T-helper 2 cell treated with Interferon-gamma antibody and Interleukin-4, amounts not matched to agents 100 ng/mL and 5 ng/mL, for 36 hours (primary cell): ENCODE results near the gene UGT1A3. TPM values are rescaled to one million over a fixed set of nuclear protein-coding genes. Genes with fewer than 3 reads are reported as not detected.

ENCODE experiments used
- intact Hi-C: fragments of 100-400 bp; cut with micrococcal nuclease; formaldehyde crosslinking; loops from one replicate; pipeline ENCODE4 v1.15.1; 2023
- total RNA-seq: library from RNA; stranded (reverse); gene quantifications from 2 replicates; pipeline ENCODE4 v1.2.3, GENCODE V29; 2022

Gene UGT1A3
- total RNA-seq, 1 donor from 2014 or later, result not detected

DNA sequence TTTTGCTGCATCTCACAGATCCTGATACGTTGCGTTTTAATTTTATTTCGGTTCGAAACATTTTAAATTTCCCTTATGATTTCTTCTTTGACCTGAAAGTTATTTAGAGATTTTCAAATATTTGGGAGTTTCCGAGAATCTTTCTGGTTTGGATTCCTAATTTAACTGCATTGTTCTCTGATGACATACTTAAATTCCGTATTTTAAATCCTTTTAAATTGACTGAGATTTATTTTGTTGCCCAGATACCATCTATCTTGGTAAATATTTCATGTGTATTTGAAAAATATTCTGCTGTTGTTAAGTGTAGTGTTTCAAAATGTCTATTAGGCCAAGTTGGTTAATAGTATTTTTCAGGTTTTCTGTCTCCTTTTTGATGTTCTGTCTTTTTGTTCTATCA is 87.0 kb downstream of the UGT1A3 start:
- intact Hi-C loops, result no loop called here

DNA sequence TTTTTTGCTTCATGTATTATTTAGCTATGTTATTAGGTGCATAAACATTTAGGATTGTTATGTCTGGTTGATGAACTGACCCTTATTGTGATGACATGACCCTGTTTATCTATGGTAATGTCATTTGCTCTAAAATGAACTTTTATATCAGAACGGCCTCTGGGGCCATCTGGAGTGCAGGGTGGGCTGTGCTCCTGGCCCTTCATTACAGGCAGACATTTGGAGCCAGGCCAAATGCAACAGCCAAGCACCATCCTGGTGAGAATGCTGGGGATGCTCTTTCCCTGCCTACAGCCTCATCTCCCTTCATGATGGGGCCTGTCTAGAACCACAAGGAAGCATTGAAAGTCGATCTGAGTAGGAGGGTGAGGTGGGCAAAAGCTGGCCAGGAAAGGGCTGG is 87.5 kb downstream of the UGT1A3 start:
- intact Hi-C loops, result no loop called here

DNA sequence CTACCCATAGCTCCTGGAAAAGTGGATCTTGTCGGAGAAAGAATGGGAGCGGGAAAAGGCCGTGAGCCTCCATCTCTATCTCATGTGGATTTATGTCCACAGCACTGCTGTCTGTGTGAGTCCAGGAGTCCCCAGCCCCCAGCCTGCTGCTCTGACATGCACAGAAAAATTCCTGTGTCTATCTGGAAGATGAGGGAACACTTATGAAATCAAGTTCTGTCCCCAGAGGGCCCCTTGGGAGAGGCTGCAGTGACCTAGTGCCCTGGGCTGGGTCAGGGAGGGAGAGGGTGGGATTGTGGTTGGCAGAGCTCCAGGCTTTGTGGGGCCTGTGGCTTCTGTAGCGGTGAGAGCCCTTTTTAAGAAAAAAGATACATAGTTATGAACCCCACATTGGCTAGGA is 87.9 kb downstream of the UGT1A3 start:
- intact Hi-C loops, result no loop called here

DNA sequence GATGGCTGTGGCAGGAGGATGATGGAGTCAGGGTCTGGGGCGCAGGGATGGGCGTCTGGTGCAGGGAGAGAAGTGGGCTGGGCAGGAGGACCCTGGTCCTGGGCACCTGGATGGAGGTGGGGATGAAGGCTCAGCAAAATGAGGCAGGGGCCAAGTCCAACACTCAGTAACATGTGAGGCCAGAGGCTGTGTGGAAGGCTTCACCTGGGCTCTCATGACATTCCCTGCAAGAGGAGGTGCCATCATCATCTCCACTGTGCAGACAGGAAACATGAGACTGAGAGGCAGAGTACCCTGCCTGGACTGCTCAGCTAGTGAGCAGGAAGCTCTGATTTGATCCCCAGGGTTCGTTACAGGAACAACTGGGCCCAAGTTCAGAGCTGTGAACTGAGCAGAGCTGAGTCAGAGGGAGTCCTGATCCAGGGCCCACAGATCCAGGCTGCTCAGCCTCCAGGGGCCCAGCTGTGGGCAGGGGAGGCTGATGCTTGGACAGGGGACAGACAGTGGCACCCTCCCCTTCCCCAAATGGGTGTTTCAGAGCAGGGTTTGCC is 88.6 kb downstream of the UGT1A3 start:
- intact Hi-C loops, result no loop called here

DNA sequence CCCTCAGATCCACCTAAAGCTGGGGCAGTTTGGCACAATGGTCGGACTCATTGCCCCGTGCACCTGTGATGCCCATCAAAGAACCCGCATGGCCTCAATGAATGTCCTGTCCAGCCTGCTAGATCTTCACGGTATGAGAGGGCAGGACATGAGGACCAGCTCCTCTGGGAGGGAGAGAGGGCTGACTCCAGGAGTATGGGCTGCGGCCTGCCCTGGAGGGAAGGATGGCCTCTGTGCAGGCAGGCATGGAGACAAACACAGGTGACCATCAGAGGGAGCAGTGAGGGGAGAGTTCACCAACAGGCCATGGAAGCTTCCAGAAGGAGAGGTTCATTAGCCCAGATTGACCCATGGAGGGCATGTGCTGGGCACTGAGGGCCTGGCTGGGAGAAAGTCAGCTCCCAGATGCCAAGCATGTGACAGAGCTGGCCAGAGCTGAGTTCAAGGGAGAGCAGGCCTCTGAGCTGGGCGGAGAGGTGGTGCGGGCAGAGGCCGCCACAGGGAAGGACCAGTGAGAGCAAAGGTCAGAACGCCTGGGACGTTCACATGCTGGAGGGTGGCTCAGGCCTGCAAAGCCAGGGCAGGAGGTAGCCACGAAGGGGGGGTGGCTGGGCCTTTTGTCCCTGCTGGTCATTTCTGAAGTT is 89.3 kb downstream of the UGT1A3 start:
- intact Hi-C loops, result no loop called here

DNA sequence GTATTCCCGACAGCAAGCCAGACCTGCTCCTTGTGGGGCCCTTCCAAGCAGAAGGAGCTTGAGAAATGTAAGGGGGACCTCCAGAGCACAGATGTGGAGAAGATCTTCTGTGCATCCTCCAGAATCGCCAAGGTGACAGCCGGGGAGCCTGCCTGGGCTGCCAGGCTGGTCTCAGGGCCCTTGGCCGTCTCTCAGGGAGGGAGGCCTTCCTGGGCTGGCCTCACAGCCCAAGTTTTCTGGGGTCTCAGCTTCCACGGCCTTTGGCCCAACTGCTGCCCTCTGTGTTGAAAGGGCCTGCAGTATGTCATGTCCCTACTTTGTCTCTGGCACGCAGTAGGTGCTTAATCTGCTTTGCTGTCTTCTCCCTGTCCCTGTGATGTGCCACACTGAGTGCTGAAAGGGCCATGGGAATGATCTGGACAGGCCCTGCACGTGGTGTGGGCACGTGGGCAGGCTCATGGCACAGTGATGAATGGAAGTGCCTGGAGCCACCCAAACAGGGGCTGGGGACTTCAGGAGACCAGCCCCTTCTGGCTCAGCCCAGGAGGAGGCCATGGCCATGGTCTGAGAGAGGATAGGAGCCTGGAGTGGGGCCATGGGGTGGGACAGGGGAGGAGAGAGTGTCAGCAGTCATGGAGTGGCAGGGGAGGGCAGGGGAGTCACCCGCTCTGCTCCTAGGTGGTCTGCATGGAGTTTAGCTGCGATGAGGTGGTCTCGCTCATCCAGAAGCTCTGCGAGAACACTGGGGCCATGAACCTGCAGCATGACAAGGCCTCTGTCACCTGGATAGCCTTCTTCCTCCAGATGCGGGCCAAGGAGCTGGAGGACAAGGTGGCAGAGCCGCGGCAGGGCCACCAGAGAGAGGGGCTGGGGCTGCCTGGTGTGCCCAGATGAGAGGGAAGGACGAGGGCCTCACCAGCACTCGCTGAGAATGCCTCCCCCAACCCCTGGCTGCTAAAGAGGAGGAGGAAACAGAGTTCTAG is 90.1 kb downstream of the UGT1A3 start:
- intact Hi-C loops, result no loop called here

DNA sequence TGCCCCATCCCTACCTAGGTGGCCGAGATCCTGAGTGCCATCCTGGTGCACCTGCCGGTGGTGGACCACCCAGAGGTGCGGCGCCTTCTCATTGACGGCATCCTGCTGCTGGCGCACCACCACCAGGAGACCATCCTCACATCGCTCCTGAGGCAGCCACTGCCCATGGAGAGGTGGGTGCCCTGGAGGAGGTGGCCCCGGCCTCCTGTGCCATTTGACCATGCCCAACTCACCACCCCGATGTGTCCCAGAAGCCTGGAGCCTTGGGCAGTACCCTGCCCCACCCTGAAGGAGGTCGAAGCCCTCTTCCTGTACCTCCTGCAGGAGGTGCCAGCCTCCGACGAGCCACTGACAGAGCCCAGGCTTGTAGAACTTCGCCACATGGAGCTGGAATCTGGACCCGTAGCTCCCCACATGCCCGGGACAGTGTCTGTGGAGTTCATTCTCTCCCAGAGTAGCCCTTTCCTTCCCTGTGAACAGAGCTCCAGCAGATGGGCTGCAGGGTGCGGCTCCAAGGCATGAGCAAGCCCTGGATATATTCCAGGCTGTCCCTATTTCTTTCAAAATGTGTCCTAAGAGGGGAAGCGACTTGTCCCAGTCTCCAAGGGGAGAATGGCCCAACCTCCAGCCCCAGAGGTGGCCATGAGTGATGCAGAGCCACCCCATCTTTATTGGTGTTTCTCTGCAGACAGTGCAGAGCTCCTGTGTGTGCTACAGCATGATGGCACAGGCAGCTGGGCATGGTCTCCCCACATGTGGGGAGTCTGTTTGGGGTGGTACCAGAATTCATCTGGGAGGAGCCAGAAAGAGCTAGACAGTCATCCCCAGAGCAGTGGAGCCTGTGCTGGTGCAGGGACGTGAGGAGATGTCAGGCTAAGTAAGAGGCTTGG is 91.3 kb downstream of the UGT1A3 start:
- intact Hi-C loops, result no loop called here

DNA sequence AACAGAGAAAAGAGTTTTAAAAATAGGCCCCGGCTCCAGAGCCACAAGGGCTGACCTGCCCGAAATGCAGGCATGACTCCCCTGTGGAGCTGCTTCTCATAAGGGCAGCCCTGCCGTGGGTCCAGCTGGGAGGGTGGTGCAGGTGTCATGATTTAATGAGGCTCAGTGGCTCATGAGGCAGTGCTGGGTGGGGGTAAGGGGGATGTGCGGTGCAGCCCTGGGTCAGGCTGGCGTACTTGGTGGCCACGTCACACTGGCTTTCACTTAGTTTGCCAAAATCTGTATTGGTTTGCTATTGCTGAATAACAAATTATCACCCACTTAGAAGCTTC is 91.9 kb downstream of the UGT1A3 start:
- intact Hi-C loops, result no loop called here

DNA sequence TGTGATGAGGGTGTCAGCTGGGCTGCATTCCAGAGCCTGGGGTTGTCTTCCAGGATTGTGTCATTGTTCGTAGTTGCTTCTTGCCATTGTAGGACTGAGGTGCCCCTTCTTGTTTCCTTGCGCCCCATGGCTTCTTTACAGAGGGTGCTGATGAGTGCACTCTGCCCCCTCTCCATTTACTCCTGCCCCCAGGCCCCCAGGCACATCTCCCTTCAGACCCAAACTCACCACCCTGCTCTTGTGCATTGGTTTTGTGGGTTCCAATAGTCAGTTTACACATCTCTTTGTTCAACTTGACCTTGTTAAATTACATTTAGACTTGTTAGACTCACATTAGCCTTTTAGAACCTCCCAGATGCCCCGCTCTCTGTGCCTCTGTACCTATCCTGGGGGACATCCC is 92.4 kb downstream of the UGT1A3 start:
- intact Hi-C loops, result no loop called here

DNA sequence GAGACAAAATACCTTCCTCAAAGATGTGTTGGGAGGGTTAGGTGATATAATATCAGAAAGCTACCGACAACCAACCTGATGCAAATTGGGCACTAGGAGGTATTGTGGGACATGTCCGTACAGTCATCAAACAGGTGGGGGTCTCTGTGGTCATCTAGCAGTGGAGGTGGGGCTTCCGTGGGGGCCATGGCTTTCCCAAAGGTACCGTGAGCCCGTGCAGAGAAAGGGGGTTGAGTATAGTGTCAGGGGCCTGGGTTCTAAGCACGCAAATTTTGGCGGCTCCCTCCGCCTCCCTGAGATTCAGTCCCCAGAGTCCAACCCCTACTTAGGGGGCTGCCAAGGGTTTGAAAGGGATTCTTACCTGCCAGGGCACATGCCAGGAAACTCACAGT is 92.9 kb downstream of the UGT1A3 start:
- intact Hi-C loops, result no loop called here

DNA sequence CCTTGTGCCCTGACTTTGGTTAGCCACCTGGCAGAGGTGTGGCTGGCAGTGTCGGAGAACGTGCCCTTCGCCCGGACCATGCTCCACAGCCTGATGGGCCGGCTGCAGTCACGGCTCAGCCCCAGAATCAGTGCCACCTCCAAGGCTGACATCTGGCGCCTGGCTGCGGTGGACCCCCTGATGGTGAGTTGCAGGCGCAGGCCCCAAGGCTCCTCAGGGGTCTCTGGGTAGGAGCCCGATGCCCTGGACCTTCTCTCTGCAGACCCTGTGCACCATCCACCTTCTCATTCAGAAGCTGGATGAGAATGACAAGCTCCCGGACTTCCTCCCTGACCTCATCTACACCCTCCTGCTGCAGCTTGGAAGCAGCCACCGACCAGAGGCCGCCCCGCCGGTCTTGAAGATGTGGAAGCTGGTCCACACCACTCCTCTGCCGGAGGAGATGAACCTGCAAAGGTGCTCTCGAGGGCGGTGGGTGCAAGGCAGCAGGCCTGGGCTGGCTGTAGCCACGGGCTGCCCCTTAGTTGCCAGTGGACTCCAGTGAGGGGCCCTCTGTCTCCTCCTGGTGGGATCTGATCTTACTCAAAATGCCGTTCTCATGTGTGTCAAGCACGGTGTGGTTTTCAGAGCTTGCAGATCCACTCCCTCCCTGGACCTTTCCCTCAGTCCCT is 93.4 kb downstream of the UGT1A3 start:
- intact Hi-C loops, result no loop called here

Other genes with a start within 250 kb of the UGT1A3 start
- 11.0 TPM in 2 replicates for gene USP40, start 162.3 kb upstream of the UGT1A3 start, total RNA-seq
- not detected in 2 replicates for gene UGT1A8, start 111.4 kb upstream of the UGT1A3 start, total RNA-seq
- not detected in 2 replicates for gene UGT1A10, start 92.6 kb upstream of the UGT1A3 start, total RNA-seq
- not detected in 2 replicates for gene UGT1A9, start 57.1 kb upstream of the UGT1A3 start, total RNA-seq
- gene UGT1A7, start 47.1 kb upstream of the UGT1A3 start, total RNA-seq, result not detected in 2 replicates
- not detected in 2 replicates for gene UGT1A6, start 36.2 kb upstream of the UGT1A3 start, total RNA-seq
- not detected in 2 replicates for gene UGT1A5, start 16.1 kb upstream of the UGT1A3 start, total RNA-seq
- gene UGT1A4, start 10.3 kb upstream of the UGT1A3 start, total RNA-seq, result not detected in 2 replicates
- gene UGT1A1, start 31.2 kb downstream of the UGT1A3 start, total RNA-seq, result not detected in 2 replicates
- not detected in 2 replicates for gene MROH2A, start 49.3 kb downstream of the UGT1A3 start, total RNA-seq
- 79.4 and 80.0 TPM in 2 replicates for gene HJURP, start 125.5 kb downstream of the UGT1A3 start, total RNA-seq
- not detected in 2 replicates for gene TRPM8, start 188.3 kb downstream of the UGT1A3 start, total RNA-seq